Naive thymus-derived CD4-positive, alpha-beta T cell (primary cell): ENCODE results near the gene F5. TPM values are rescaled to one million over a fixed set of nuclear protein-coding genes. Genes with fewer than 3 reads are reported as not detected.

ENCODE experiments used
- ATAC-seq: fragments of 150-1000 bp; cut with Tn5 transposase; 2 replicates; pipeline ENCODE4 v1.10.0; 2021; ENCODE audit warnings: mild to moderate bottlenecking, moderate library complexity
- CTCF ChIA-PET: fragments of 350-600 bp; sonication (Branson Sonifier 250); formaldehyde crosslinking; loops from one replicate; lab custom pipeline; 2021; ENCODE audit warnings: antibody characterized with exemption; lab: Charles Lee
- POLR2A ChIA-PET: fragments of 350-600 bp; sonication (Branson Sonifier 250); formaldehyde crosslinking; loops from one replicate; lab custom pipeline; 2021; ENCODE audit warnings: antibody characterized with exemption, inconsistent platforms; lab: Charles Lee
- DNase-seq, 9 donors: peaks; one replicate each; pipeline versions ENCODE4 v3.0.0 to v3.0.0-alpha.2; 2020 to 2022; ENCODE audit warnings: mixed read lengths in 1 of 9
- H3K27ac ChIP-seq: one replicate; pipeline ENCODE4 v1.7.0; 2013; ENCODE audit warnings: mild to moderate bottlenecking, low read depth, low read length, moderate library complexity
- H3K27me3 ChIP-seq, 2 donors: one replicate each; pipeline ENCODE4 v1.7.0; 2013; ENCODE audit warnings: low read length in 2 of 2, mild to moderate bottlenecking in 2 of 2, moderate library complexity in 2 of 2; ENCODE audit not compliant: control insufficient read depth in 2 of 2, insufficient read depth in 2 of 2
- H3K36me3 ChIP-seq, 3 experiments: 1 replicate in 2 of 3; 2 replicates in 1 of 3; pipeline ENCODE4 v1.7.0; 2013; ENCODE audit warnings: low read length in 3 of 3, mild to moderate bottlenecking in 3 of 3, moderate library complexity in 1 of 3; ENCODE audit not compliant: insufficient read depth in 3 of 3, control insufficient read depth in 2 of 3
- H3K4me1 ChIP-seq, 2 donors: one replicate each; pipeline ENCODE4 v1.7.0; 2013; ENCODE audit warnings: low read length in 2 of 2, mild to moderate bottlenecking in 2 of 2, moderate library complexity in 1 of 2; ENCODE audit not compliant: control insufficient read depth in 2 of 2, insufficient read depth in 2 of 2
- H3K4me3 ChIP-seq: 2 replicates; pipeline ENCODE4 v1.7.0; 2013; ENCODE audit warnings: mild to moderate bottlenecking, low read length
- H3K9me3 ChIP-seq, 3 experiments: 1 replicate in 2 of 3; 2 replicates in 1 of 3; pipeline ENCODE4 v1.7.0; 2013; ENCODE audit warnings: low read length in 3 of 3; ENCODE audit not compliant: control insufficient read depth in 2 of 3
- H3K27ac Mint-ChIP-seq, 9 donors: one replicate each; pipeline ENCODE4 v1.8.0; 2020 to 2022; ENCODE audit warnings: mixed read lengths in 9 of 9, mild to moderate bottlenecking in 8 of 9, moderate library complexity in 5 of 9, inconsistent platforms in 2 of 9
- H3K27me3 Mint-ChIP-seq, 5 donors: one replicate each; pipeline ENCODE4 v1.8.0; 2021 to 2022; ENCODE audit warnings: mixed read lengths in 5 of 5, mild to moderate bottlenecking in 1 of 5
- H3K36me3 Mint-ChIP-seq, 5 donors: one replicate each; pipeline ENCODE4 v1.8.0; 2020 to 2022; ENCODE audit warnings: mixed read lengths in 5 of 5, mild to moderate bottlenecking in 3 of 5, inconsistent platforms in 1 of 5
- H3K4me1 Mint-ChIP-seq, 7 donors: one replicate each; pipeline ENCODE4 v1.8.0; 2020 to 2022; ENCODE audit warnings: mixed read lengths in 7 of 7, mild to moderate bottlenecking in 3 of 7, inconsistent platforms in 1 of 7
- H3K4me3 Mint-ChIP-seq, 10 donors: one replicate each; pipeline ENCODE4 v1.8.0; 2020 to 2022; ENCODE audit warnings: mild to moderate bottlenecking in 10 of 10, mixed read lengths in 10 of 10, moderate library complexity in 6 of 10, inconsistent platforms in 2 of 10
- H3K9me3 Mint-ChIP-seq, 11 donors: one replicate each; pipeline ENCODE4 v1.8.0; 2020 to 2022; ENCODE audit warnings: mixed read lengths in 11 of 11, mild to moderate bottlenecking in 4 of 11, inconsistent platforms in 1 of 11, moderate library complexity in 1 of 11
- intact Hi-C, 2 donors: fragments of 100-400 bp; cut with micrococcal nuclease; formaldehyde crosslinking; loops; one replicate each; pipeline ENCODE4 v1.15.1; 2023
- polyA plus RNA-seq, 2 donors: library from polyadenylated mRNA; unstranded; fragments of 300-500 nt; fragmentation: Illumina TruSeq; gene quantifications; one replicate each; pipeline ENCODE4 v1.2.3, GENCODE V29; 2021
- total RNA-seq, 6 experiments: library from RNA in 5 of 6; stranded (reverse) in 5 of 6; gene quantifications; 1 replicate in 5 of 6; 2 replicates in 1 of 6; pipeline ENCODE4 v1.2.3 and lab custom pipeline; 2021 to 2026

Gene F5
- total and polyA plus RNA-seq, 7 experiments from 2014 or later: 1.2 to 14.6 (median 3.8) TPM

DNA sequence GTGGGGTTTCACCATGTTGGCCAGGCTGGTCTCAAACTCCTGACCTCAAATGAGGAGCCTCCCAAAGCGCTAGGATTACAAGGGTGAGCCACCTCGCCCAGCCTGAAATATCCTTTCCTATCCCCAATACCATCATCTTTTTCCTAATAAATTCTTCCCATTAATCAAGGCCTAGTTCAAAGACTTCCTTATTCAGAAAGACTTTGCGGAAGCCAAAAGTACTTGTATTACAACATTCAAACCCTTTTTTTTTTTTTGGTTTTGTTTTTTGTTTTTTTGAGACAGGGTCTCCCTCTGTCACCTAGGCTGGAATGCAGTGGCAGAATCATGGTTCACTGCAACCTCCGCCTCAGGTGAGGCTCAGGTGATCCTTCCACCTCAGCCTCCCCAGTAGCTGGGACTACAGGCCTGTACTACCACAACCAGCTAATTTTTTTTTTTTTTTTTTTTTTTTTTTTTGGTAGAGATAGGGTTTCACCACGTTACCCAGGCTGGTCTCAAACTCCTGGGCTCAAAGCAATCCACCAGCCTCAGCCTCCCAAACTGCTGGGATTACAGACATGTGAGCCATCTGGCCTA, 108.1 kb downstream of the F5 start:
- Mint-ChIP-seq H3K9me3 (no peaks in the 10 kb centered on the region), H3K36me3 (peaks cover 0 to 29% (median 14%) of the 10 kb centered on the region in 5 donors), H3K27ac (no peak overlapping the region), H3K4me1 (peaks cover 5 to 30% (median 12%) of the 10 kb centered on the region in 7 donors), H3K4me3 (no peak overlapping the region), H3K27me3 (no peaks in the 10 kb centered on the region)
- Histone ChIP-seq H3K36me3 (peaks cover 0 to 5% (median 0%) of the 10 kb centered on the region in 3 experiments), H3K27ac (no peak overlapping the region), H3K27me3 (no peaks in the 10 kb centered on the region), H3K4me3 (no peak overlapping the region), H3K4me1 (no peaks in the 10 kb centered on the region), H3K9me3 (no peaks in the 10 kb centered on the region)
- intact Hi-C loops: no loop called here
- ChIA-PET CTCF (no interaction called here), POLR2A (interaction anchor here (0.7 kb wide), 1 partner anchor 8 kb away, joined by 3 read pairs; no protein-coding TSS in a partner anchor)
- ATAC-seq: no peak
- DNase-seq: no peak

- Mint-ChIP-seq H3K27ac (no peak overlapping the region), H3K36me3 (peaks cover 0 to 25% (median 14%) of the 10 kb centered on the region in 5 donors), H3K9me3 (no peaks in the 10 kb centered on the region), H3K4me3 (no peak overlapping the region), H3K4me1 (peaks cover 4 to 17% (median 5%) of the 10 kb centered on the region in 7 donors), H3K27me3 (no peaks in the 10 kb centered on the region)
- DNase-seq: no peak
- ChIA-PET CTCF (no interaction called here), POLR2A (interaction anchor here (0.6 kb wide), 1 partner anchor 161 kb away, joined by 3 read pairs; no protein-coding TSS in a partner anchor)
- intact Hi-C loops: no loop called here
- Histone ChIP-seq H3K36me3 (peaks cover 0 to 5% (median 0%) of the 10 kb centered on the region in 3 experiments), H3K9me3 (no peaks in the 10 kb centered on the region), H3K27me3 (no peaks in the 10 kb centered on the region), H3K4me1 (no peaks in the 10 kb centered on the region), H3K27ac (no peak overlapping the region), H3K4me3 (no peak overlapping the region)
- no peak for ATAC-seq
Measured at GRCh38 chr1:169475806-169476387, 110.4 kb downstream of the F5 start.

GRCh38 chr1:169474302-169474995, 111.8 kb downstream of the F5 start:
- Histone ChIP-seq H3K9me3 (no peaks in the 10 kb centered on the region), H3K27ac (no peak overlapping the region), H3K4me1 (no peaks in the 10 kb centered on the region), H3K27me3 (no peaks in the 10 kb centered on the region), H3K36me3 (peaks cover 0 to 5% (median 0%) of the 10 kb centered on the region in 3 experiments), H3K4me3 (no peak overlapping the region)
- DNase-seq (no peak), ATAC-seq (no peak)
- Mint-ChIP-seq H3K27ac (no peak overlapping the region), H3K9me3 (no peaks in the 10 kb centered on the region), H3K4me1 (peaks cover 0 to 8% (median 2%) of the 10 kb centered on the region in 7 donors), H3K36me3 (peaks cover 0 to 25% (median 14%) of the 10 kb centered on the region in 5 donors), H3K4me3 (no peak overlapping the region), H3K27me3 (no peaks in the 10 kb centered on the region)
- ChIA-PET POLR2A (no interaction called here), CTCF (interaction anchor here (0.6 kb wide), 1 partner anchor 11 kb away, joined by 5 read pairs; no protein-coding TSS in a partner anchor)
- intact Hi-C loops: no loop called here

DNA sequence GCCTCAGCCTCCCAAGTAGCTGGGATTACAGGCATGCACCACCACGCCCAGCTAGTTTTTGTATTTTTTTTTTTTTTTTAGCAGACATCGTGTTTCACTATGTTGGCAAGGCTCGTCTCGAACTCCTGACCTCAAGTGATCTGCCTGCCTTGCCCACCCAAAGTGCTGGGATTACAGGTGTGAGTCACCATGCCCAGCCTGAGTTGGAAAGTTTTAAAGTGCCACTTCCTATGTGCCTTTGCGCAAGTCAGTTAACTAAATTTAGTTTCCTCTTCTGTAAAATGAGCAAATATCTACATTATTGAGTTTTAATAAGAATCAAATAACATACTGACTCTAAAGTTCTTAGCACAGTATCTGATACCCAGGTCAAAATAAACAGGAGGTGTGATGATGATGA, 112.9 kb downstream of the F5 start:
- no peaks in the 10 kb centered on the region for H3K27me3 Mint-ChIP-seq

DNA sequence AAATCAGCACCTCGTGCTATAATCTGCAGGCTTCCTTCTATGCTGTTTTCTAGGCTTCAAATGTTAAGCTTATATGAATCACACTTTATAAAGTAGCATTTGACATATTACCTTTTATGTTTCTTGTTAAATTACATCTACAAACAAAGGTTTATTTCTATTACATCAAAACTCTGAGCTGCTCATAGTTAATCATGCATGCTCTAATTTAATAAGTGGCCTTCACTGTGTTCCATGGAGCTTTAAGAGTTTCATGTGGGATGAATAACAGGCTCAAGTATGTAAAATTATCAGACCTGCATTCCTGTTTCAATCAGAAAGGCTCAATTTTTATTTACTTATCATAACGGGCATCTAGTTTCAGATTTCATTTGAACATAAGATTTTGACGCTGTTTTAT, 113.5 kb downstream of the F5 start:
- Mint-ChIP-seq H3K9me3 (no peaks in the 10 kb centered on the region), H3K36me3 (peaks cover 0 to 23% (median 15%) of the 10 kb centered on the region in 5 donors), H3K4me3 (no peak overlapping the region), H3K27me3 (no peaks in the 10 kb centered on the region), H3K27ac (no peak overlapping the region), H3K4me1 (peaks cover 0 to 8% (median 0%) of the 10 kb centered on the region in 7 donors)
- H3K36me3 ChIP-seq: peaks cover 0 to 9% (median 0%) of the 10 kb centered on the region in 3 experiments
- H3K27ac ChIP-seq: no peak overlapping the region
- intact Hi-C loops: no loop called here
- no peaks in the 10 kb centered on the region for H3K4me1 ChIP-seq
- no peak for DNase-seq
- ChIA-PET CTCF (no interaction called here), POLR2A (no interaction called here)
- no peaks in the 10 kb centered on the region for H3K27me3 ChIP-seq
- H3K4me3 ChIP-seq: no peak overlapping the region
- no peak for ATAC-seq
- no peaks in the 10 kb centered on the region for H3K9me3 ChIP-seq

More for the DNA sequence above, 112.9 kb downstream of the F5 start:
- H3K4me3 Mint-ChIP-seq: no peak overlapping the region
- intact Hi-C loops: no loop called here
- no peaks in the 10 kb centered on the region for H3K9me3 ChIP-seq
- H3K4me1 ChIP-seq: no peaks in the 10 kb centered on the region
- no peak overlapping the region for H3K27ac Mint-ChIP-seq
- H3K27ac ChIP-seq: no peak overlapping the region
- H3K9me3 Mint-ChIP-seq: no peaks in the 10 kb centered on the region
- ChIA-PET CTCF (no interaction called here), POLR2A (no interaction called here)
- H3K4me1 Mint-ChIP-seq: peaks cover 0 to 8% (median 0%) of the 10 kb centered on the region in 7 donors
- H3K36me3 Mint-ChIP-seq: peaks cover 0 to 25% (median 15%) of the 10 kb centered on the region in 5 donors
- ATAC-seq: no peak
- no peak for DNase-seq
- peaks cover 0 to 9% (median 0%) of the 10 kb centered on the region in 3 experiments for H3K36me3 ChIP-seq
- no peak overlapping the region for H3K4me3 ChIP-seq
- no peaks in the 10 kb centered on the region for H3K27me3 ChIP-seq

DNA sequence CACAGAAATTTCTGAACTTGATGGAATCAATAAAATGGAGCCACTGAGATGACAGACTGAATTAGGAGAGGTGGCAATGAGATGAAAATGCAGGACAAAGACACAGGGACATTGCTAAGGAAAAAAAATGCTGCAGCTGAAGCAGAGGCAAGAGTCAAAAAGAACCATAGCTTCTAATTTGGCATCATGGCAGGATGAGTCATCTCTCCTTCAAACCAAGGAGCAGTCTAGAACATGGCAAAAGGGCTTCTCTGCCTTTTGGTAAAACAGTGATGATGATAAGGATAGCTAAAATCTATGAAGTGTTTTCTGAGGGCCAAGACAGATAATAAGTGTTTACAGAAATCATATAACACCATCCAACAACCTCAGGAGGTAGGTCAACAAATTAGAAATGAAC, 117.3 kb downstream of the F5 start:
- POLR2A ChIA-PET: no interaction called here
- H3K4me1 Mint-ChIP-seq: peaks cover 0 to 6% (median 0%) of the 10 kb centered on the region in 7 donors
- Histone ChIP-seq H3K4me3 (no peak overlapping the region), H3K4me1 (no peaks in the 10 kb centered on the region), H3K27me3 (no peaks in the 10 kb centered on the region), H3K27ac (no peak overlapping the region), H3K36me3 (peaks cover 0 to 4% (median 0%) of the 10 kb centered on the region in 3 experiments), H3K9me3 (no peaks in the 10 kb centered on the region)
- DNase-seq: no peak
- CTCF ChIA-PET: interaction anchor here (0.7 kb wide), 1 partner anchor 81 kb away, joined by 3 read pairs; no protein-coding TSS in a partner anchor
- no peak overlapping the region for H3K27ac Mint-ChIP-seq
- intact Hi-C loops: no loop called here
- H3K27me3 Mint-ChIP-seq: no peaks in the 10 kb centered on the region
- peaks cover 0 to 10% (median 5%) of the 10 kb centered on the region in 5 donors for H3K36me3 Mint-ChIP-seq
- ATAC-seq: no peak
- H3K9me3 Mint-ChIP-seq: no peaks in the 10 kb centered on the region
- no peak overlapping the region for H3K4me3 Mint-ChIP-seq
